K562 (cell line): ENCODE measurements around the gene SCTR. TPM values are rescaled to one million over a fixed set of nuclear protein-coding genes. Genes with fewer than 3 reads are reported as not detected.

Experiments used
- ADNP ChIP-seq: fragments of 200-800 bp; sonication (Bioruptor generic); IDR thresholded peaks from 2 replicates; pipeline ENCODE4 v1.6.1; 2016; ENCODE audit warnings: missing genetic modification characterization, missing compliant biosample characterization
- BHLHE40 ChIP-seq: IDR thresholded peaks from 2 replicates; pipeline ENCODE4 v1.6.1; 2011; ENCODE audit warnings: low read length, improper control_type of control experiment
- BRF1 ChIP-seq: IDR thresholded peaks from 3 replicates; pipeline ENCODE4 v1.6.1; 2011; ENCODE audit warnings: borderline replicate concordance, mild to moderate bottlenecking; ENCODE audit not compliant: insufficient read length; ENCODE audit errors: extremely low read depth
- JUNB ChIP-seq: fragments of 450-650 bp; formaldehyde crosslinking; conservative IDR thresholded peaks from 2 replicates; pipeline ENCODE4 v1.4.0; 2020; ENCODE audit warnings: mild to moderate bottlenecking
- KDM1A ChIP-seq, 2 experiments: fragments of 450-650 bp; IDR thresholded peaks; 2 replicates each; pipeline ENCODE4 v1.6.1; 2016; ENCODE audit warnings: mild to moderate bottlenecking in 2 of 2
- KDM5B ChIP-seq: fragments of 200-600 bp; sonication (generic); IDR thresholded peaks from 2 replicates; pipeline ENCODE4 v1.6.1; 2012; ENCODE audit warnings: low read depth, mild to moderate bottlenecking, moderate library complexity, low read length, control low read depth, inconsistent platforms; ENCODE audit not compliant: insufficient replicate concordance
- MCM5 ChIP-seq: fragments of 450-650 bp; IDR thresholded peaks from 2 replicates; pipeline ENCODE4 v1.6.1; 2016; ENCODE audit warnings: low read depth
- MTA2 ChIP-seq: fragments of 450-650 bp; IDR thresholded peaks from 2 replicates; pipeline ENCODE4 v1.6.1; 2016; ENCODE audit warnings: low read depth
- ZBTB8A ChIP-seq: fragments of 450-650 bp; IDR thresholded peaks from 2 replicates; pipeline ENCODE4 v1.6.1; 2018; ENCODE audit warnings: mild to moderate bottlenecking, moderate library complexity; ENCODE audit not compliant: partially characterized antibody
- ZEB2 ChIP-seq: fragments of 450-650 bp; IDR thresholded peaks from 2 replicates; pipeline ENCODE4 v1.6.1; 2016
- ZNF146 ChIP-seq: IDR thresholded peaks from one replicate; pipeline ENCODE4 v1.6.1; 2018; ENCODE audit warnings: missing compliant biosample characterization; ENCODE audit not compliant: unreplicated experiment
- ZNF197 ChIP-seq: fragments of 200-800 bp; sonication (Bioruptor generic); IDR thresholded peaks from 2 replicates; pipeline ENCODE4 v1.6.1; 2016; ENCODE audit warnings: low read depth, missing genetic modification characterization, missing compliant biosample characterization
- ZNF24 ChIP-seq: fragments of 450-650 bp; IDR thresholded peaks from 2 replicates; pipeline ENCODE4 v1.6.1; 2016
- polyA plus RNA-seq, 8 experiments: library from polyadenylated mRNA; depleted of rRNA in 4 of 8; stranded (reverse) in 5 of 8; unstranded in 3 of 8; fragments of >200 nt; fragmentation: Nextera tagmentation in 2 of 8; fragmentation: Illumina TruSeq in 1 of 8; extraction: Ambion mirVana in 2 of 8; extraction: Trizol in 1 of 8; gene quantifications; 2 replicates each; pipeline versions ENCODE4 v1.2.1 to v1.2.3, GENCODE V29; 2011 to 2014; ENCODE audit warnings: inconsistent platforms in 1 of 8, missing spikeins in 1 of 8
- total RNA-seq, 7 experiments: library from RNA; depleted of rRNA in 6 of 7; stranded (reverse); fragments of >200 nt in 6 of 7; fragmentation: Illumina TruSeq in 2 of 7; extraction: Trizol in 2 of 7; gene quantifications; 2 replicates each; pipeline versions ENCODE4 v1.2.1 to v1.2.3, GENCODE V29; 2011 to 2021; ENCODE audit warnings: low replicate concordance in 1 of 7
- TF ChIP-seq, protein P1 (sequence below): fragments of 450-650 bp; IDR thresholded peaks from 2 replicates; pipeline ENCODE4 v1.7.0; 2016; ENCODE audit warnings: borderline replicate concordance
- TF ChIP-seq, protein P2 (sequence below), 2 experiments: IDR thresholded peaks; 2 replicates each; pipeline ENCODE4 v1.6.1; 2012; ENCODE audit warnings: improper control_type of control experiment in 2 of 2, low read depth in 2 of 2, low read length in 2 of 2, borderline replicate concordance in 1 of 2
- TF ChIP-seq, protein P3 (sequence below): fragments of 200-800 bp; sonication (Bioruptor generic); IDR thresholded peaks from 2 replicates; pipeline ENCODE4 v1.6.1; 2016; ENCODE audit warnings: missing genetic modification characterization, missing compliant biosample characterization
- TF ChIP-seq, protein P4 (sequence below): fragments of 250-450 bp; sonication (Bioruptor Pico); IDR thresholded peaks from 2 replicates; pipeline ENCODE4 v1.5.0; 2020; ENCODE audit warnings: mild to moderate bottlenecking

Gene SCTR
- total and polyA plus RNA-seq, 9 of the 15 experiments (the other 6 are each of a cell fraction or from before 2014, with no cell fraction given), result not detected

DNA sequence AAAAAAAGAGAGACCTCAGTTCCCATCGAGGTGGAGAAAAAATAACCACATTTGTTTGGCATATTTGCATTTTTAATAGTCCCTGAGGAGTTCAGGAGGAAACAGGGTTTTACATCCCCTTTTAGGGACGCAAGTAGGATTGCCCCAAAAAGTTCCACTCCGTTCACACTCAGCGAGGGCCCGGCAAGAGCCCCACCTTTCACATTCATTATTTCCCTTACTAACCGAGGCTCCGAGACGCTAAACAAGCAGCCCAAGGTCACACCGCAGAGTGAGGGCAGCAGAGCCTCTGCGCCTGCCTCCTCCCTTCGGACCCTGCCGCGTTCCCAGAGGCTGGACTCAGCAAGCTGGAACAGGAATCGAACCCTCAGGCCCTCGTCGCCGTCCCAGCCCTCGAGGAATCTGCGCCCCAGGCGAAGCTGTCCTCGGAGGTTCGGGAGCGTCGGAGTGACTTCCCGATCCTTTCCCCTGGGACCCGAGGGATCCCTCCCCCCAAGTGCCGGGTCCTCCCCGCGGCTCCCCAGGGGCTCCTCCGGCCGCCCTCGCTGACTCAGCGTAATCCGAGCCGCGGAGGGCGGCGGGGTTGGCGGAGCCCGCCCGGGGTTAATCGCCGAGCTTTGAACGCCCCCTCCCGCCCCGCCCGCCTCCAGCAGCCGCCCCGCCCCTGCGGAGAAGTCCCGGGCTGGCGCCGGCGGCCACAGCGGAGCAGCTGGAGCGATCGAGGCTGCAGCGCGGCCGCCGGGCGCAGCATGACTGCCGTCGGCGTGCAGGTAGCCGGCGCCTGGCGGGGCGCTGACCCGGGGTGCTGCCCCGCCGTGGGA, 92.9 kb downstream of the SCTR start, which contains the start of gene TMEM37 (continued):
- TF ChIP-seq, protein P1, sequence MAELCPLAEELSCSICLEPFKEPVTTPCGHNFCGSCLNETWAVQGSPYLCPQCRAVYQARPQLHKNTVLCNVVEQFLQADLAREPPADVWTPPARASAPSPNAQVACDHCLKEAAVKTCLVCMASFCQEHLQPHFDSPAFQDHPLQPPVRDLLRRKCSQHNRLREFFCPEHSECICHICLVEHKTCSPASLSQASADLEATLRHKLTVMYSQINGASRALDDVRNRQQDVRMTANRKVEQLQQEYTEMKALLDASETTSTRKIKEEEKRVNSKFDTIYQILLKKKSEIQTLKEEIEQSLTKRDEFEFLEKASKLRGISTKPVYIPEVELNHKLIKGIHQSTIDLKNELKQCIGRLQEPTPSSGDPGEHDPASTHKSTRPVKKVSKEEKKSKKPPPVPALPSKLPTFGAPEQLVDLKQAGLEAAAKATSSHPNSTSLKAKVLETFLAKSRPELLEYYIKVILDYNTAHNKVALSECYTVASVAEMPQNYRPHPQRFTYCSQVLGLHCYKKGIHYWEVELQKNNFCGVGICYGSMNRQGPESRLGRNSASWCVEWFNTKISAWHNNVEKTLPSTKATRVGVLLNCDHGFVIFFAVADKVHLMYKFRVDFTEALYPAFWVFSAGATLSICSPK, result 0 out of 2 replicates have a peak, but pooled peaks have one; percentile 39
- TF ChIP-seq ADNP (tag) (peak; percentile 78), KDM5B (peak; percentile 64), MTA2 (no peak), ZNF146 (no peak), MCM5 (no peak), JUNB (CRISPR knock-in tag) (no peak), ZBTB8A (no peak), ZEB2 (no peak), ZNF24 (peak; percentile 54; the same call in 1 of the 2 replicates), ZNF197 (CRISPR knock-in tag) (no peak), BHLHE40 (no peak), KDM1A (IDR thresholded peaks at IDR 0.05) (peak; percentile 47 to 83; a peak in 2 of 4 replicates), BRF1 (no peak)
- TF ChIP-seq, protein P2, sequence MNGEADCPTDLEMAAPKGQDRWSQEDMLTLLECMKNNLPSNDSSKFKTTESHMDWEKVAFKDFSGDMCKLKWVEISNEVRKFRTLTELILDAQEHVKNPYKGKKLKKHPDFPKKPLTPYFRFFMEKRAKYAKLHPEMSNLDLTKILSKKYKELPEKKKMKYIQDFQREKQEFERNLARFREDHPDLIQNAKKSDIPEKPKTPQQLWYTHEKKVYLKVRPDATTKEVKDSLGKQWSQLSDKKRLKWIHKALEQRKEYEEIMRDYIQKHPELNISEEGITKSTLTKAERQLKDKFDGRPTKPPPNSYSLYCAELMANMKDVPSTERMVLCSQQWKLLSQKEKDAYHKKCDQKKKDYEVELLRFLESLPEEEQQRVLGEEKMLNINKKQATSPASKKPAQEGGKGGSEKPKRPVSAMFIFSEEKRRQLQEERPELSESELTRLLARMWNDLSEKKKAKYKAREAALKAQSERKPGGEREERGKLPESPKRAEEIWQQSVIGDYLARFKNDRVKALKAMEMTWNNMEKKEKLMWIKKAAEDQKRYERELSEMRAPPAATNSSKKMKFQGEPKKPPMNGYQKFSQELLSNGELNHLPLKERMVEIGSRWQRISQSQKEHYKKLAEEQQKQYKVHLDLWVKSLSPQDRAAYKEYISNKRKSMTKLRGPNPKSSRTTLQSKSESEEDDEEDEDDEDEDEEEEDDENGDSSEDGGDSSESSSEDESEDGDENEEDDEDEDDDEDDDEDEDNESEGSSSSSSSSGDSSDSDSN (IDR thresholded peaks at IDR 0.05; ENCODE audit: borderline replicate concordance in 1 of 2, low read depth in 2 of 2, low read length in 2 of 2), result peak in 1 of 2 experiments; percentile 47; a peak in 2 of 4 replicates
- TF ChIP-seq, protein P3, sequence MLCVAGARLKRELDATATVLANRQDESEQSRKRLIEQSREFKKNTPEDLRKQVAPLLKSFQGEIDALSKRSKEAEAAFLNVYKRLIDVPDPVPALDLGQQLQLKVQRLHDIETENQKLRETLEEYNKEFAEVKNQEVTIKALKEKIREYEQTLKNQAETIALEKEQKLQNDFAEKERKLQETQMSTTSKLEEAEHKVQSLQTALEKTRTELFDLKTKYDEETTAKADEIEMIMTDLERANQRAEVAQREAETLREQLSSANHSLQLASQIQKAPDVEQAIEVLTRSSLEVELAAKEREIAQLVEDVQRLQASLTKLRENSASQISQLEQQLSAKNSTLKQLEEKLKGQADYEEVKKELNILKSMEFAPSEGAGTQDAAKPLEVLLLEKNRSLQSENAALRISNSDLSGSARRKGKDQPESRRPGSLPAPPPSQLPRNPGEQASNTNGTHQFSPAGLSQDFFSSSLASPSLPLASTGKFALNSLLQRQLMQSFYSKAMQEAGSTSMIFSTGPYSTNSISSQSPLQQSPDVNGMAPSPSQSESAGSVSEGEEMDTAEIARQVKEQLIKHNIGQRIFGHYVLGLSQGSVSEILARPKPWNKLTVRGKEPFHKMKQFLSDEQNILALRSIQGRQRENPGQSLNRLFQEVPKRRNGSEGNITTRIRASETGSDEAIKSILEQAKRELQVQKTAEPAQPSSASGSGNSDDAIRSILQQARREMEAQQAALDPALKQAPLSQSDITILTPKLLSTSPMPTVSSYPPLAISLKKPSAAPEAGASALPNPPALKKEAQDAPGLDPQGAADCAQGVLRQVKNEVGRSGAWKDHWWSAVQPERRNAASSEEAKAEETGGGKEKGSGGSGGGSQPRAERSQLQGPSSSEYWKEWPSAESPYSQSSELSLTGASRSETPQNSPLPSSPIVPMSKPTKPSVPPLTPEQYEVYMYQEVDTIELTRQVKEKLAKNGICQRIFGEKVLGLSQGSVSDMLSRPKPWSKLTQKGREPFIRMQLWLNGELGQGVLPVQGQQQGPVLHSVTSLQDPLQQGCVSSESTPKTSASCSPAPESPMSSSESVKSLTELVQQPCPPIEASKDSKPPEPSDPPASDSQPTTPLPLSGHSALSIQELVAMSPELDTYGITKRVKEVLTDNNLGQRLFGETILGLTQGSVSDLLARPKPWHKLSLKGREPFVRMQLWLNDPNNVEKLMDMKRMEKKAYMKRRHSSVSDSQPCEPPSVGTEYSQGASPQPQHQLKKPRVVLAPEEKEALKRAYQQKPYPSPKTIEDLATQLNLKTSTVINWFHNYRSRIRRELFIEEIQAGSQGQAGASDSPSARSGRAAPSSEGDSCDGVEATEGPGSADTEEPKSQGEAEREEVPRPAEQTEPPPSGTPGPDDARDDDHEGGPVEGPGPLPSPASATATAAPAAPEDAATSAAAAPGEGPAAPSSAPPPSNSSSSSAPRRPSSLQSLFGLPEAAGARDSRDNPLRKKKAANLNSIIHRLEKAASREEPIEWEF, result no peak
- TF ChIP-seq, protein P4, sequence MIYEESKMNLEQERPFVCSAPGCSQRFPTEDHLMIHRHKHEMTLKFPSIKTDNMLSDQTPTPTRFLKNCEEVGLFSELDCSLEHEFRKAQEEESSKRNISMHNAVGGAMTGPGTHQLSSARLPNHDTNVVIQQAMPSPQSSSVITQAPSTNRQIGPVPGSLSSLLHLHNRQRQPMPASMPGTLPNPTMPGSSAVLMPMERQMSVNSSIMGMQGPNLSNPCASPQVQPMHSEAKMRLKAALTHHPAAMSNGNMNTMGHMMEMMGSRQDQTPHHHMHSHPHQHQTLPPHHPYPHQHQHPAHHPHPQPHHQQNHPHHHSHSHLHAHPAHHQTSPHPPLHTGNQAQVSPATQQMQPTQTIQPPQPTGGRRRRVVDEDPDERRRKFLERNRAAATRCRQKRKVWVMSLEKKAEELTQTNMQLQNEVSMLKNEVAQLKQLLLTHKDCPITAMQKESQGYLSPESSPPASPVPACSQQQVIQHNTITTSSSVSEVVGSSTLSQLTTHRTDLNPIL (CRISPR knock-in tag), result no peak
